DOHH2 (cell line): ENCODE data around the gene DCAF8L2.

Experiments
- CTCF ChIP-seq: fragments of 200-600 bp; sonication (generic); IDR thresholded peaks from one replicate; pipeline ENCODE4 v1.5.1; 2014; ENCODE audit warnings: antibody characterized with exemption, mild to moderate bottlenecking, low read depth, low read length; ENCODE audit not compliant: poor library complexity, severe bottlenecking
- EZH2phosphoT487 ChIP-seq: fragments of 200-600 bp; sonication (generic); IDR thresholded peaks from 2 replicates; pipeline ENCODE4 v1.6.1; 2017; ENCODE audit warnings: borderline replicate concordance, mild to moderate bottlenecking, antibody characterized with exemption, low read length, moderate library complexity, mixed read lengths

DNA sequence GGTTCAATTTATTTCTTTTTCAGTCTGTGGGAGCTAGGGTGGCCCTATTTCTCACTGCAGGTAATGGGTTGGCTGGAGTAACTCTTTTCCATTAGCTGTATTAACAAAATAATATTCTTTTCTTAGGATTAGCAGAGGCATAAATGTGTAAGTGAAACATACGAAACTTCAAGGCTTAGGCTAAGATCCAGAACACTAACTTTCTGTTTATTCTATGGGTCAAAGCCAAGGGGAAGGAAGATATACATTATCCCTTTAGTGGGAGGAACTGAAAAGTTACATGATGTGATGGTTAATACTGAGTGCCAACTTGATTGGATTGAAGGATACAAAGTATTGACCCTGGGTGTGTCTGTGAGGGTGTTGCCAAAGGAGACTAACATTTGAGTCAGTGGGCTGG is 66.4 kb downstream of the DCAF8L2 start:
- TF ChIP-seq CTCF (no peak), EZH2phosphoT487 (no peak)
